ENCODE results near the gene NXPH3. TPM values are rescaled to one million over a fixed set of nuclear protein-coding genes. Genes with fewer than 3 reads are reported as not detected.

The NXPH3 gene
- total and polyA plus RNA-seq, 2 of the 13 experiments (the other 11 are each of a cell fraction or from before 2014, with no cell fraction given), result 0.04 to 0.58 TPM

GRCh38 chr17:49574945-49575678 lies 559 bp upstream of the NXPH3 start (continued):
- TF ChIP-seq CAMTA2 (CRISPR knock-in tag; IDR thresholded peaks at IDR 0.05; ENCODE audit: borderline replicate concordance) (no peak), XRCC5 (optimal IDR thresholded peaks at IDR 0.05; ENCODE audit: low read length) (peak; percentile 41), ZNF205 (CRISPR knock-in tag; IDR thresholded peaks at IDR 0.05) (0 out of 2 replicates have a peak, but pooled peaks have one; percentile 27), ZNF333 (CRISPR knock-in tag; IDR thresholded peaks at IDR 0.05; ENCODE audit: borderline replicate concordance) (no peak), TBX2 (CRISPR knock-in tag; IDR thresholded peaks at IDR 0.05; ENCODE audit: borderline replicate concordance) (0 out of 2 replicates have a peak, but pooled peaks have one; percentile 30), RXRA (CRISPR knock-in tag; IDR thresholded peaks at IDR 0.05) (0 out of 2 replicates have a peak, but pooled peaks have one; percentile 12), REST (IDR thresholded peaks at IDR 0.05; ENCODE audit: borderline replicate concordance in 1 of 2, low read depth in 1 of 2, low read length in 2 of 2) (no peak), ARHGAP35 (CRISPR knock-in tag; IDR thresholded peaks at IDR 0.05; ENCODE audit: borderline replicate concordance) (0 out of 2 replicates have a peak, but pooled peaks have one; percentile 43), GABPA (IDR thresholded peaks at IDR 0.05; ENCODE audit: low read depth, low read length) (no peak), GABPA (CRISPR knock-in tag; IDR thresholded peaks at IDR 0.05; ENCODE audit: low read depth) (no peak), TARDBP (CRISPR knock-in tag; IDR thresholded peaks at IDR 0.05) (no peak), ZSCAN25 (CRISPR knock-in tag; IDR thresholded peaks at IDR 0.05) (no peak), ZNF547 (CRISPR knock-in tag; IDR thresholded peaks at IDR 0.05) (0 out of 2 replicates have a peak, but pooled peaks have one; percentile 25), EHMT2 (IDR thresholded peaks at IDR 0.05; ENCODE audit: borderline replicate concordance, low read depth, low read length) (no peak), BORCS8-MEF2B (CRISPR knock-in tag; IDR thresholded peaks at IDR 0.05) (0 out of 2 replicates have a peak, but pooled peaks have one; percentile 5), TBP (CRISPR knock-in tag; IDR thresholded peaks at IDR 0.05) (no peak), U2AF1 (optimal IDR thresholded peaks at IDR 0.05; ENCODE audit: low read depth, low read length) (no peak), ASH2L (IDR thresholded peaks at IDR 0.05; ENCODE audit: insufficient read length, low read depth, low read length) (peak; percentile 12), TOPORS (CRISPR knock-in tag; IDR thresholded peaks at IDR 0.05) (no peak)
- TF ChIP-seq, protein P1, sequence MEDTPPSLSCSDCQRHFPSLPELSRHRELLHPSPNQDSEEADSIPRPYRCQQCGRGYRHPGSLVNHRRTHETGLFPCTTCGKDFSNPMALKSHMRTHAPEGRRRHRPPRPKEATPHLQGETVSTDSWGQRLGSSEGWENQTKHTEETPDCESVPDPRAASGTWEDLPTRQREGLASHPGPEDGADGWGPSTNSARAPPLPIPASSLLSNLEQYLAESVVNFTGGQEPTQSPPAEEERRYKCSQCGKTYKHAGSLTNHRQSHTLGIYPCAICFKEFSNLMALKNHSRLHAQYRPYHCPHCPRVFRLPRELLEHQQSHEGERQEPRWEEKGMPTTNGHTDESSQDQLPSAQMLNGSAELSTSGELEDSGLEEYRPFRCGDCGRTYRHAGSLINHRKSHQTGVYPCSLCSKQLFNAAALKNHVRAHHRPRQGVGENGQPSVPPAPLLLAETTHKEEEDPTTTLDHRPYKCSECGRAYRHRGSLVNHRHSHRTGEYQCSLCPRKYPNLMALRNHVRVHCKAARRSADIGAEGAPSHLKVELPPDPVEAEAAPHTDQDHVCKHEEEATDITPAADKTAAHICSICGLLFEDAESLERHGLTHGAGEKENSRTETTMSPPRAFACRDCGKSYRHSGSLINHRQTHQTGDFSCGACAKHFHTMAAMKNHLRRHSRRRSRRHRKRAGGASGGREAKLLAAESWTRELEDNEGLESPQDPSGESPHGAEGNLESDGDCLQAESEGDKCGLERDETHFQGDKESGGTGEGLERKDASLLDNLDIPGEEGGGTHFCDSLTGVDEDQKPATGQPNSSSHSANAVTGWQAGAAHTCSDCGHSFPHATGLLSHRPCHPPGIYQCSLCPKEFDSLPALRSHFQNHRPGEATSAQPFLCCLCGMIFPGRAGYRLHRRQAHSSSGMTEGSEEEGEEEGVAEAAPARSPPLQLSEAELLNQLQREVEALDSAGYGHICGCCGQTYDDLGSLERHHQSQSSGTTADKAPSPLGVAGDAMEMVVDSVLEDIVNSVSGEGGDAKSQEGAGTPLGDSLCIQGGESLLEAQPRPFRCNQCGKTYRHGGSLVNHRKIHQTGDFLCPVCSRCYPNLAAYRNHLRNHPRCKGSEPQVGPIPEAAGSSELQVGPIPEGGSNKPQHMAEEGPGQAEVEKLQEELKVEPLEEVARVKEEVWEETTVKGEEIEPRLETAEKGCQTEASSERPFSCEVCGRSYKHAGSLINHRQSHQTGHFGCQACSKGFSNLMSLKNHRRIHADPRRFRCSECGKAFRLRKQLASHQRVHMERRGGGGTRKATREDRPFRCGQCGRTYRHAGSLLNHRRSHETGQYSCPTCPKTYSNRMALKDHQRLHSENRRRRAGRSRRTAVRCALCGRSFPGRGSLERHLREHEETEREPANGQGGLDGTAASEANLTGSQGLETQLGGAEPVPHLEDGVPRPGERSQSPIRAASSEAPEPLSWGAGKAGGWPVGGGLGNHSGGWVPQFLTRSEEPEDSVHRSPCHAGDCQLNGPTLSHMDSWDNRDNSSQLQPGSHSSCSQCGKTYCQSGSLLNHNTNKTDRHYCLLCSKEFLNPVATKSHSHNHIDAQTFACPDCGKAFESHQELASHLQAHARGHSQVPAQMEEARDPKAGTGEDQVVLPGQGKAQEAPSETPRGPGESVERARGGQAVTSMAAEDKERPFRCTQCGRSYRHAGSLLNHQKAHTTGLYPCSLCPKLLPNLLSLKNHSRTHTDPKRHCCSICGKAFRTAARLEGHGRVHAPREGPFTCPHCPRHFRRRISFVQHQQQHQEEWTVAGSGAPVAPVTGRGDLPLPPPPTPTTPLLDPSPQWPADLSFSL (CRISPR knock-in tag; IDR thresholded peaks at IDR 0.05), result no peak

Data from HepG2 (cell line).